ENCODE data around the gene ERN1. TPM values are rescaled to one million over a fixed set of nuclear protein-coding genes. Genes with fewer than 3 reads are reported as not detected.

The ERN1 gene
- total RNA-seq, 1 experiment from 2014 or later = 79.5 TPM

DNA sequence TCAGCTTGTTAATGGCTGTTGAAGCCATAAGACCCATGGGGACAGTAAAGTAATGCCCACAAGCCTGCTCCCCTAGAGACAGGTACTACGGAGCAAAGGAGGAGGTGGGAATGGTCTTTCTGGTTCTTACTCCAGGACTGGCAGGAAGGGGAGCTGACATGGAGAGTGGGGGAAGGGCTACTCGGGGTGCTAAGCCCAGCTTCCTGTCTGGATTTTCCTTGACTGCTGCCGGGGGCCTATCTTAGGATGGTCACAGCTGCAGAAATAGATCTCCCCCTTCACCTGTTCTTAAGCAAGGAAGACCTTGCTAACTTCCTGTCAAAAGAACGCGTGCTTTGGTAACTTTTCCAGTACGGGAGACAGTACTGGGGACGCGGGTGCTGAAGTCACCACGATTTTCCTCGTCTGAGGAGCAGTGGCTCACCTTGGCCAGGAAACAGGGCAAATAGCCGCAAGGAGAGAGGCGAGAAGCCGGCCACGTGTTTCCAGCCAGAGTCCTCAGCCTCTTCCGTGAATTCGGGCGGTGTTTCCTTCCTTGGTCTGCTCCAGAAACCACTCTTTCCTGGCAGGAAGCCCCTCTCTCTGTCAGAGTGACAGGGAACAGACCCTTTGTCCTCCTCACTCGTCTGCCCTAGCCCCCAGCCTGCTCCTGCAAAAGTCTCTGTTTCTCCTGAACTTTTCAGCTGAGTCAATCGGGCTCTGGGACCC is 132.4 kb downstream of the ERN1 start:
- BruUV-seq (replicated peaks) = no TSS peak
- Mint-ChIP-seq H3K4me1 (ENCODE audit: insufficient read depth, unreplicated experiment) (peaks cover 11% of the 10 kb centered on the region), H3K27me3 (ENCODE audit: insufficient read depth, unreplicated experiment) (peaks cover 71% of the 10 kb centered on the region), H3K27ac (ENCODE audit: low read depth, unreplicated experiment) (no peak overlapping the region), H3K4me3 (ENCODE audit: unreplicated experiment) (peak overlapping the region; percentile 65), H3K9me3 (ENCODE audit: unreplicated experiment) (peaks cover 5% of the 10 kb centered on the region), H3K36me3 (ENCODE audit: insufficient read depth, unreplicated experiment) (no peaks in the 10 kb centered on the region)
- CTCF ChIA-PET = interaction anchor here (1.0 kb wide), 1 partner anchor 19 kb away, joined by 3 read pairs; no protein-coding TSS in a partner anchor
- POLR2A ChIA-PET = no interaction called here
- DNase-seq (ENCODE audit: unreplicated experiment) = no peak
- TF ChIP-seq, protein P1, sequence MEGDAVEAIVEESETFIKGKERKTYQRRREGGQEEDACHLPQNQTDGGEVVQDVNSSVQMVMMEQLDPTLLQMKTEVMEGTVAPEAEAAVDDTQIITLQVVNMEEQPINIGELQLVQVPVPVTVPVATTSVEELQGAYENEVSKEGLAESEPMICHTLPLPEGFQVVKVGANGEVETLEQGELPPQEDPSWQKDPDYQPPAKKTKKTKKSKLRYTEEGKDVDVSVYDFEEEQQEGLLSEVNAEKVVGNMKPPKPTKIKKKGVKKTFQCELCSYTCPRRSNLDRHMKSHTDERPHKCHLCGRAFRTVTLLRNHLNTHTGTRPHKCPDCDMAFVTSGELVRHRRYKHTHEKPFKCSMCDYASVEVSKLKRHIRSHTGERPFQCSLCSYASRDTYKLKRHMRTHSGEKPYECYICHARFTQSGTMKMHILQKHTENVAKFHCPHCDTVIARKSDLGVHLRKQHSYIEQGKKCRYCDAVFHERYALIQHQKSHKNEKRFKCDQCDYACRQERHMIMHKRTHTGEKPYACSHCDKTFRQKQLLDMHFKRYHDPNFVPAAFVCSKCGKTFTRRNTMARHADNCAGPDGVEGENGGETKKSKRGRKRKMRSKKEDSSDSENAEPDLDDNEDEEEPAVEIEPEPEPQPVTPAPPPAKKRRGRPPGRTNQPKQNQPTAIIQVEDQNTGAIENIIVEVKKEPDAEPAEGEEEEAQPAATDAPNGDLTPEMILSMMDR (IDR thresholded peaks at IDR 0.05; ENCODE audit: unreplicated experiment) = no peak
- intact Hi-C loops (cut with micrococcal nuclease) = no loop called here

GRCh38 chr17:63996430-63997182 is 133.3 kb downstream of the ERN1 start:
- no TSS peak for BruUV-seq (replicated peaks)
- no peaks in the 10 kb centered on the region for H3K36me3 Mint-ChIP-seq (ENCODE audit: insufficient read depth, unreplicated experiment)
- ChIA-PET CTCF (interaction anchor here (0.7 kb wide), 1 partner anchor 106 kb away, joined by 3 read pairs; no protein-coding TSS in a partner anchor), POLR2A (no interaction called here)
- TF ChIP-seq, protein P1 (IDR thresholded peaks at IDR 0.05; ENCODE audit: unreplicated experiment) = no peak
- H3K27me3 Mint-ChIP-seq (ENCODE audit: insufficient read depth, unreplicated experiment) = peaks cover 80% of the 10 kb centered on the region
- H3K4me3 Mint-ChIP-seq (ENCODE audit: unreplicated experiment) = no peak overlapping the region
- peaks cover 7% of the 10 kb centered on the region for H3K9me3 Mint-ChIP-seq (ENCODE audit: unreplicated experiment)
- intact Hi-C loops (cut with micrococcal nuclease) = no loop called here
- no peak for DNase-seq (ENCODE audit: unreplicated experiment)
- peaks cover 8% of the 10 kb centered on the region for H3K4me1 Mint-ChIP-seq (ENCODE audit: insufficient read depth, unreplicated experiment)
- H3K27ac Mint-ChIP-seq (ENCODE audit: low read depth, unreplicated experiment) = no peak overlapping the region

GRCh38 chr17:63995626-63996025 is 134.3 kb downstream of the ERN1 start:
- no peak for DNase-seq (ENCODE audit: unreplicated experiment)
- peaks cover 6% of the 10 kb centered on the region for H3K4me1 Mint-ChIP-seq (ENCODE audit: insufficient read depth, unreplicated experiment)
- ChIA-PET POLR2A (no interaction called here), CTCF (no interaction called here)
- intact Hi-C loops (cut with micrococcal nuclease) = no loop called here
- no peak overlapping the region for H3K4me3 Mint-ChIP-seq (ENCODE audit: unreplicated experiment)
- H3K27me3 Mint-ChIP-seq (ENCODE audit: insufficient read depth, unreplicated experiment) = peaks cover 90% of the 10 kb centered on the region
- H3K27ac Mint-ChIP-seq (ENCODE audit: low read depth, unreplicated experiment) = no peak overlapping the region
- TF ChIP-seq, protein P1 (IDR thresholded peaks at IDR 0.05; ENCODE audit: unreplicated experiment) = no peak
- peaks cover 7% of the 10 kb centered on the region for H3K9me3 Mint-ChIP-seq (ENCODE audit: unreplicated experiment)
- H3K36me3 Mint-ChIP-seq (ENCODE audit: insufficient read depth, unreplicated experiment) = no peaks in the 10 kb centered on the region
- no TSS peak for BruUV-seq (replicated peaks)

DNA sequence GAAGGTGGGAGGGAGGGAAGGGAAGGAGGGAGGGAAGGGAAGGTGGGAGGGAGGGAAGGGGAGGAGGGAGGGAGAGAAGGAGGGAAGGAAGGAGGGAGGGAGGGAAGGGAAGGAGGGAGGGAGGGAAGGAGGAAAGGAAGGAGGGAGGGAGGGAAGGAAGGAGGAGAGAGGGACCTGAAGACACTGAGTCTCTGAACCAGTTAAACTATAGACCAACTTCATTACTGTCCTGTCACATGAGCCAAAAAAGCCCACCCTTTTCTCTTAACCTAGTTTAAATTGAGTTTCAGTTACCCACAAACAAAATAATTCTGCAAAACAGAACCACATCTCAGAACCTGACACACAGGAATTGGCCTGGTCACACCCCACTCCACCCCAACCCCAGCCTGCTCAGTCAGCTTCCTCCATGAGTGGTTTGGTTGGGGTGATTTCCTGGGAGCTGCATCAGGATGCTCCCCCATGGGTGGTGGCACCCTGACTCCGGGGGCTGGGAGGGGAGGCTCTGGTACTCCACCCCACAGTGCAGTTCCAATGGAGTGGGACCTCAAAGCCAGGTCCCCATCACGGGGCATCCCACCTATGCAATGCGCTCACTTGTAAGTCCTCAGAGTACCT is 136.5 kb downstream of the ERN1 start:
- H3K4me1 Mint-ChIP-seq (ENCODE audit: insufficient read depth, unreplicated experiment) = no peaks in the 10 kb centered on the region
- peaks cover 89% of the 10 kb centered on the region for H3K27me3 Mint-ChIP-seq (ENCODE audit: insufficient read depth, unreplicated experiment)
- no peak for DNase-seq (ENCODE audit: unreplicated experiment)
- no peaks in the 10 kb centered on the region for H3K36me3 Mint-ChIP-seq (ENCODE audit: insufficient read depth, unreplicated experiment)
- CTCF ChIA-PET = interaction anchor here (0.5 to 1.4 kb wide), 6 partner anchors 19 to 159 kb away, joined by 3 to 4 read pairs (median 3); no protein-coding TSS in a partner anchor
- TF ChIP-seq, protein P1 (IDR thresholded peaks at IDR 0.05; ENCODE audit: unreplicated experiment) = no peak
- POLR2A ChIA-PET = no interaction called here
- no peak overlapping the region for H3K27ac Mint-ChIP-seq (ENCODE audit: low read depth, unreplicated experiment)
- H3K9me3 Mint-ChIP-seq (ENCODE audit: unreplicated experiment) = peaks cover 7% of the 10 kb centered on the region
- BruUV-seq (replicated peaks) = no TSS peak
- intact Hi-C loops (cut with micrococcal nuclease) = no loop called here
- H3K4me3 Mint-ChIP-seq (ENCODE audit: unreplicated experiment) = no peak overlapping the region
